CD14-positive monocyte (primary cell): Measurements from ENCODE around the gene GRID1. TPM values are rescaled to one million over a fixed set of nuclear protein-coding genes. Genes with fewer than 3 reads are reported as not detected.

ENCODE experiments used
- DNase-seq, 3 donors: peaks; one replicate each; pipeline ENCODE4 v3.0.0-alpha.2; 2011 to 2022
- H2AFZ ChIP-seq: 2 replicates; pipeline ENCODE4 v1.6.0; 2012; ENCODE audit warnings: mild to moderate bottlenecking, low read depth, low read length, inconsistent platforms; ENCODE audit not compliant: insufficient read depth, poor library complexity, severe bottlenecking
- H3K27ac ChIP-seq, 2 donors: 1 replicate in 1 of 2; 2 replicates in 1 of 2; pipeline ENCODE4 v1.5.1; 2012 to 2013; ENCODE audit warnings: low read length in 2 of 2, control low read depth in 1 of 2, inconsistent platforms in 1 of 2, low read depth in 1 of 2, mild to moderate bottlenecking in 1 of 2
- H3K27me3 ChIP-seq, 2 donors: one replicate each; pipeline versions ENCODE4 v1.6.0 to v1.6.1; 2011 to 2013; ENCODE audit warnings: low read length in 2 of 2; ENCODE audit not compliant: control insufficient read depth in 2 of 2, insufficient read depth in 2 of 2
- H3K36me3 ChIP-seq, 2 donors: replicated peaks in 1 of 2; 1 replicate in 1 of 2; 2 replicates in 1 of 2; pipeline versions ENCODE4 v1.5.1 to v1.6.1; 2012 to 2013; ENCODE audit warnings: low read length in 2 of 2, control low read depth in 1 of 2, inconsistent platforms in 1 of 2, mild to moderate bottlenecking in 1 of 2; ENCODE audit not compliant: insufficient read depth in 2 of 2, control insufficient read depth in 1 of 2
- H3K4me1 ChIP-seq, 2 donors: 1 replicate in 1 of 2; 2 replicates in 1 of 2; pipeline versions ENCODE4 v1.5.1 to v1.6.1; 2012 to 2013; ENCODE audit warnings: low read length in 2 of 2, control low read depth in 1 of 2, inconsistent platforms in 1 of 2, mild to moderate bottlenecking in 1 of 2, moderate library complexity in 1 of 2; ENCODE audit not compliant: insufficient read depth in 2 of 2, control insufficient read depth in 1 of 2
- H3K4me2 ChIP-seq: replicated peaks from 2 replicates; pipeline ENCODE3; 2012; ENCODE audit warnings: low read length, moderate library complexity, mild to moderate bottlenecking; ENCODE audit not compliant: poor library complexity, severe bottlenecking; ENCODE audit errors: extremely low read depth
- H3K4me3 ChIP-seq, 3 experiments: fragments of 200-600 bp in 1 of 3; sonication (generic) in 1 of 3; replicated peaks in 1 of 3; 1 replicate in 2 of 3; 2 replicates in 1 of 3; pipeline ENCODE4 v1.5.1; 2011 to 2013; ENCODE audit warnings: low read length in 3 of 3, mild to moderate bottlenecking in 3 of 3, control low read depth in 2 of 3, low read depth in 2 of 3, inconsistent platforms in 1 of 3, moderate library complexity in 1 of 3
- H3K79me2 ChIP-seq: 2 replicates; pipeline ENCODE4 v1.6.0; 2012; ENCODE audit warnings: mild to moderate bottlenecking, control low read depth, inconsistent platforms, low read length, moderate library complexity; ENCODE audit not compliant: insufficient read depth
- H3K9ac ChIP-seq: 2 replicates; pipeline ENCODE4 v1.6.0; 2017; ENCODE audit warnings: low read length, mild to moderate bottlenecking; ENCODE audit not compliant: insufficient read depth, poor library complexity, severe bottlenecking
- H3K9me3 ChIP-seq, 2 donors: replicated peaks in 1 of 2; 1 replicate in 1 of 2; 2 replicates in 1 of 2; pipeline versions ENCODE4 v1.5.1 to v1.6.1; 2012 to 2013; ENCODE audit warnings: low read length in 2 of 2, control low read depth in 1 of 2; ENCODE audit not compliant: control insufficient read depth in 1 of 2, insufficient read depth in 1 of 2
- H4K20me1 ChIP-seq: 2 replicates; pipeline ENCODE4 v1.6.0; 2012; ENCODE audit warnings: mild to moderate bottlenecking, low read length, control low read depth, moderate library complexity; ENCODE audit not compliant: insufficient read depth
- H3K27ac Mint-ChIP-seq, 7 donors: one replicate each; pipeline ENCODE4 v1.8.0; 2020; ENCODE audit warnings: mild to moderate bottlenecking in 7 of 7, mixed read lengths in 7 of 7, moderate library complexity in 6 of 7, inconsistent platforms in 2 of 7
- H3K27me3 Mint-ChIP-seq, 3 donors: one replicate each; pipeline ENCODE4 v1.8.0; 2021 to 2022; ENCODE audit warnings: low read depth in 3 of 3, mild to moderate bottlenecking in 3 of 3, mixed read lengths in 3 of 3, moderate library complexity in 3 of 3, inconsistent platforms in 1 of 3
- H3K36me3 Mint-ChIP-seq, 2 donors: one replicate each; pipeline ENCODE4 v1.8.0; 2020; ENCODE audit warnings: mixed read lengths in 2 of 2, inconsistent platforms in 1 of 2, mild to moderate bottlenecking in 1 of 2
- H3K4me1 Mint-ChIP-seq: one replicate; pipeline ENCODE4 v1.8.0; 2020; ENCODE audit warnings: mild to moderate bottlenecking, mixed read lengths
- H3K4me3 Mint-ChIP-seq, 2 donors: one replicate each; pipeline ENCODE4 v1.8.0; 2020; ENCODE audit warnings: mild to moderate bottlenecking in 2 of 2, mixed read lengths in 2 of 2, moderate library complexity in 1 of 2
- H3K9me3 Mint-ChIP-seq, 7 donors: one replicate each; pipeline ENCODE4 v1.8.0; 2020 to 2022; ENCODE audit warnings: mixed read lengths in 7 of 7, mild to moderate bottlenecking in 6 of 7, moderate library complexity in 6 of 7, inconsistent platforms in 2 of 7
- CTCF ChIP-seq: fragments of 200-600 bp; IDR thresholded peaks from one replicate; pipeline ENCODE4 v1.8.0; 2022; ENCODE audit warnings: antibody characterized with exemption, mild to moderate bottlenecking
- WGBS: methylation state at CpG from one replicate; pipeline ENCODE4 v1.1.5; 2013; ENCODE audit warnings: missing lambda C conversion rate; ENCODE audit not compliant: insufficient coverage; 5-methylcytosine and 5-hydroxymethylcytosine counted together
- intact Hi-C, 2 donors: fragments of 100-400 bp; cut with micrococcal nuclease; formaldehyde crosslinking; loops; one replicate each; pipeline versions ENCODE4 v1.15.0 to v1.15.1; 2023
- polyA plus RNA-seq, 3 donors: library from polyadenylated mRNA; depleted of rRNA in 1 of 3; unstranded in 2 of 3; stranded (reverse) in 1 of 3; fragments of 300-500 nt in 2 of 3; fragments of >200 nt in 1 of 3; fragmentation: Illumina TruSeq in 2 of 3; gene quantifications; 1 replicate in 2 of 3; 2 replicates in 1 of 3; pipeline ENCODE4 v1.2.3, GENCODE V29; 2012 to 2021

GRID1 gene
- polyA plus RNA-seq, 3 donors = not detected

- no peaks in the 10 kb centered on the region for H4K20me1 ChIP-seq
- DNase-seq = no peak
- H3K79me2 ChIP-seq = no peaks in the 10 kb centered on the region
- no peaks in the 10 kb centered on the region for H3K9me3 ChIP-seq
- H3K4me1 Mint-ChIP-seq = no peaks in the 10 kb centered on the region
- H3K36me3 Mint-ChIP-seq = no peaks in the 10 kb centered on the region
- no peak overlapping the region for H3K4me3 ChIP-seq
- no peak overlapping the region for H2AFZ ChIP-seq
- intact Hi-C loops = no loop called here
- no peak overlapping the region for H3K4me3 Mint-ChIP-seq
- no peaks in the 10 kb centered on the region for H3K36me3 ChIP-seq
- H3K27me3 ChIP-seq = no peaks in the 10 kb centered on the region
- no peak for TF ChIP-seq CTCF
- H3K9me3 Mint-ChIP-seq = peaks cover 0 to 5% (median 0%) of the 10 kb centered on the region in 7 donors
- no peaks in the 10 kb centered on the region for H3K4me1 ChIP-seq
- no peak overlapping the region for H3K27ac Mint-ChIP-seq
- 100% methylated on average over 3 of the region's 7 CpGs for WGBS
- H3K9ac ChIP-seq = no peak overlapping the region
- no peaks in the 10 kb centered on the region for H3K27me3 Mint-ChIP-seq
- no peak overlapping the region for H3K27ac ChIP-seq
- no peak overlapping the region for H3K4me2 ChIP-seq
Measured at GRCh38 chr10:85624511-85624910, 742.1 kb downstream of the GRID1 start.

- Histone ChIP-seq H2AFZ (no peak overlapping the region), H3K4me3 (no peak overlapping the region), H3K9ac (no peak overlapping the region), H3K27ac (no peak overlapping the region), H4K20me1 (no peaks in the 10 kb centered on the region), H3K36me3 (no peaks in the 10 kb centered on the region), H3K4me1 (no peaks in the 10 kb centered on the region), H3K4me2 (no peak overlapping the region), H3K9me3 (no peaks in the 10 kb centered on the region), H3K27me3 (no peaks in the 10 kb centered on the region), H3K79me2 (no peaks in the 10 kb centered on the region)
- no peak overlapping the region for H3K27ac Mint-ChIP-seq
- no peaks in the 10 kb centered on the region for H3K36me3 Mint-ChIP-seq
- intact Hi-C loops = no loop called here
- no peak for DNase-seq
- no peaks in the 10 kb centered on the region for H3K4me1 Mint-ChIP-seq
- H3K27me3 Mint-ChIP-seq = no peaks in the 10 kb centered on the region
- H3K4me3 Mint-ChIP-seq = no peak overlapping the region
- H3K9me3 Mint-ChIP-seq = peaks cover 0 to 5% (median 0%) of the 10 kb centered on the region in 7 donors
- no peak for TF ChIP-seq CTCF
Measured at GRCh38 chr10:85623758-85624157, 742.8 kb downstream of the GRID1 start.
